Right cardiac atrium (tissue), 5 donors: ENCODE measurements around the gene CSRNP3. TPM values are rescaled to one million over a fixed set of nuclear protein-coding genes. Genes with fewer than 3 reads are reported as not detected.

Experiments
- ATAC-seq, 2 donors: fragments of 200-7000 bp; cut with Tn5 transposase; one replicate each; pipeline versions ENCODE4 v1.8.0 to v1.9.1; 2020; ENCODE audit warnings: moderate library complexity in 2 of 2, mild to moderate bottlenecking in 1 of 2
- DNase-seq, 3 donors: peaks; one replicate each; pipeline ENCODE4 v3.0.0-alpha.2; 2020
- H3K27ac ChIP-seq: one replicate; pipeline ENCODE4 v1.5.1; 2013; ENCODE audit warnings: mild to moderate bottlenecking, low read length, control low read depth, moderate library complexity
- H3K27me3 ChIP-seq: one replicate; pipeline ENCODE4 v1.6.1; 2013; ENCODE audit not compliant: control insufficient read depth, insufficient read depth
- H3K4me1 ChIP-seq: one replicate; pipeline ENCODE4 v1.6.1; 2013; ENCODE audit warnings: low read length; ENCODE audit not compliant: control insufficient read depth, insufficient read depth
- H3K4me3 ChIP-seq: one replicate; pipeline ENCODE4 v1.5.1; 2013; ENCODE audit warnings: low read length, control low read depth
- H3K9me3 ChIP-seq: one replicate; pipeline ENCODE4 v1.6.1; 2013; ENCODE audit warnings: low read length; ENCODE audit not compliant: control insufficient read depth
- WGBS: extraction: QIAGEN DNeasy Blood & Tissue Kit; methylation state at CpG from one replicate; pipeline ENCODE4 v1.1.7; 2013; 5-methylcytosine and 5-hydroxymethylcytosine counted together
- intact Hi-C, 4 donors: fragments of 100-400 bp; cut with DNase I; formaldehyde crosslinking; loops; one replicate each; pipeline versions ENCODE4 v1.11.0 to v1.14.0; 2022 to 2023
- polyA plus RNA-seq: library from polyadenylated mRNA; stranded (reverse); fragments of 200-250 nt; gene quantifications from one replicate; pipeline ENCODE4 v1.2.3, GENCODE V29; 2013
- total RNA-seq, 4 donors: library from RNA; stranded (reverse); fragmentation: NEBNext Ultra II Directional; extraction: Animal tissue kit (Norgen Biotek cat#: 25700); gene quantifications; one replicate each; pipeline ENCODE4 v1.2.1, GENCODE V29; 2021
- donor health status: healthy with polysubstance abuse.
- donor health status: DM: no; HTN: yes; CAD: no.
- donor health status: DM: no; HTN: no; CAD: no.
- donor health status: DM: no; HTN: yes; CAD: no; lungs with severe emphysema.
- donor health status: DM: yes; HTN: yes; CAD: no.

Gene CSRNP3
- total and polyA plus RNA-seq, 5 donors: 1.6 to 9.6 (median 6.1) TPM

DNA sequence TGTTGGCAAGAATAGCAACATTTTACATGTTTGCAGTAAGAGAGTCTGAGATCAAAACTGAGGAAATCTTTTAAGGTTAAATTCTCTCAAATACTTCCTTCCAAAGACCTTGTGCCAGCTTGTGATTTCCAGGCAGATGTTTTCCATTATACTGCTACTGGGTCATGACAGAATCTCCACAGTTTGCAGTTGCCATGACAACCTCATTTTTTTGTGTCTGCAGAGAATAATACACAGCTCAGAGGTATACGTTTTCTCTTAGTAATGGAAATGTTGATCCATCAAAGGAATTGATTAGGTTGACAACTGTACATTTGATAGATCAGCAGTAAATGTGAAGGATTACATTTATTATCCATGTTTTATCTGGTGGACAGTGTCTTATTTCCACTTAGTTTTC lies 29.1 kb upstream of the CSRNP3 start:
- ATAC-seq (no peak), DNase-seq (no peak)
- no peaks in the 10 kb centered on the region for H3K9me3 ChIP-seq
- H3K4me3 ChIP-seq: no peak overlapping the region
- H3K27me3 ChIP-seq: no peaks in the 10 kb centered on the region
- no peak overlapping the region for H3K27ac ChIP-seq
- intact Hi-C loops: no loop called here
- WGBS: 18% methylated on average over 1 of the region's 1 CpG
- no peaks in the 10 kb centered on the region for H3K4me1 ChIP-seq

GRCh38 chr2:165443511-165443910 lies 26.0 kb upstream of the CSRNP3 start:
- Histone ChIP-seq H3K9me3 (no peaks in the 10 kb centered on the region), H3K4me1 (no peaks in the 10 kb centered on the region), H3K27ac (no peak overlapping the region), H3K4me3 (no peak overlapping the region), H3K27me3 (no peaks in the 10 kb centered on the region)
- no peak for DNase-seq
- intact Hi-C loops: no loop called here
- 88% methylated on average over 1 of the region's 1 CpG for WGBS
- no peak for ATAC-seq

GRCh38 chr2:165448406-165448805 lies 21.1 kb upstream of the CSRNP3 start:
- Histone ChIP-seq H3K9me3 (no peaks in the 10 kb centered on the region), H3K27ac (no peak overlapping the region), H3K4me1 (no peaks in the 10 kb centered on the region), H3K27me3 (no peaks in the 10 kb centered on the region), H3K4me3 (no peak overlapping the region)
- WGBS: 57% methylated on average over 3 of the region's 3 CpGs
- DNase-seq: no peak
- intact Hi-C loops: no loop called here
- no peak for ATAC-seq

DNA sequence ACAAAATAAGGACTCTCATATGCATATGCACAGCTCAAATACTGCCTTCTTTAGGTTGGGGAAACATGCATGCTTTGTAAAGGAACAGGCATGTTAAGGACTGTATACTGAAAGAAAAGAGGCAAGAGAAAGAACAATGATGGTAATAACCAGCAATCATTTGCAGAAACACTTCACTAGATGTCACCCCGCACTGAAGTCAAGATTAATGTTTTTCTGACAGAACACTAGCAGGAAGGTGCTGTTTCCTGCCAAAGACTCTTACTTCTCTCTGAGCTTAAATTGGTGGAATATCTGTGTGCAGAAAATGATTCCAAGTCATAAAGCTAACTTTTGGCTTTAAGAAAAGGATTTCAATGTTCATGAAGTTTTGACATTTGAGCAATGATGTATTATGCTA lies 19.3 kb upstream of the CSRNP3 start:
- H3K4me3 ChIP-seq: no peak overlapping the region
- 28% methylated on average over 1 of the region's 1 CpG for WGBS
- DNase-seq (no peak), ATAC-seq (no peak)
- intact Hi-C loops: no loop called here
- no peak overlapping the region for H3K27ac ChIP-seq
- no peaks in the 10 kb centered on the region for H3K27me3 ChIP-seq
- H3K9me3 ChIP-seq: no peaks in the 10 kb centered on the region
- H3K4me1 ChIP-seq: no peaks in the 10 kb centered on the region

- Histone ChIP-seq H3K4me1 (no peaks in the 10 kb centered on the region), H3K4me3 (no peak overlapping the region), H3K9me3 (no peaks in the 10 kb centered on the region), H3K27ac (no peak overlapping the region), H3K27me3 (no peaks in the 10 kb centered on the region)
- no peak for ATAC-seq
- WGBS: 71% methylated on average over 2 of the region's 2 CpGs
- DNase-seq: no peak
- intact Hi-C loops: no loop called here
These were observed 17.2 kb upstream of the CSRNP3 start for GRCh38 chr2:165452327-165452726.

- no peaks in the 10 kb centered on the region for H3K27me3 ChIP-seq
- H3K4me3 ChIP-seq: no peak overlapping the region
- H3K4me1 ChIP-seq: no peaks in the 10 kb centered on the region
- WGBS: 76% methylated on average over 5 of the region's 5 CpGs
- H3K27ac ChIP-seq: no peak overlapping the region
- intact Hi-C loops: no loop called here
- peak in 1 of 2 donors; percentile 52 for ATAC-seq
- DNase-seq: peak; percentile 15 to 62 (median 20)
- H3K9me3 ChIP-seq: no peaks in the 10 kb centered on the region
These were observed 15.9 kb upstream of the CSRNP3 start for GRCh38 chr2:165453561-165454094.

GRCh38 chr2:165454905-165455304 lies 14.6 kb upstream of the CSRNP3 start:
- ATAC-seq (no peak), DNase-seq (no peak)
- H3K4me1 ChIP-seq: no peaks in the 10 kb centered on the region
- intact Hi-C loops: no loop called here
- no peak overlapping the region for H3K27ac ChIP-seq
- whole genome bisulfite sequencing: 85% methylated on average over 1 of the region's 1 CpG
- no peaks in the 10 kb centered on the region for H3K27me3 ChIP-seq
- no peak overlapping the region for H3K4me3 ChIP-seq
- H3K9me3 ChIP-seq: no peaks in the 10 kb centered on the region

DNA sequence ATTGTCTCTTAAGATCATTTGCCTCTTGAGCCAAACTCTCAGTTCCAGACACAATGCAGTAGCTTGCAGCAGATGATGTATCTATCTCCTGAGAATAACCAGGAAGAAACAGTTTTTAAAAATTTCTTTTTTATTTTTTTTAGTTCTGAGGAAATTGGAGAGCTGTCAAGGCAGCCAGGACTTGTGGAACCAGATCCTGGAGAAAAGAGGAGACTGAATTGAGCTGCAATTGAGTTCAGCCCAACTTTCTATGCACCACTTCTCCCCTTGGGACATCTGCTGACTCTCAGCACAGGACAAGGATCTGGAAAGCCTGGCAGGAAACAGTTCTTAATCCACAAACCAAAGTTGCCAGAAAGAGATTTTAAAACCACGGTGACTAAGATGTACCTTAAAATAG lies 13.5 kb upstream of the CSRNP3 start:
- no peak overlapping the region for H3K4me3 ChIP-seq

GRCh38 chr2:165462443-165462842 lies 7.1 kb upstream of the CSRNP3 start:
- H3K9me3 ChIP-seq: no peaks in the 10 kb centered on the region
- DNase-seq (no peak), ATAC-seq (no peak)
- no peak overlapping the region for H3K27ac ChIP-seq
- intact Hi-C loops: no loop called here
- H3K4me3 ChIP-seq: no peak overlapping the region
- no peaks in the 10 kb centered on the region for H3K27me3 ChIP-seq
- 83% methylated on average over 3 of the region's 3 CpGs for WGBS
- no peaks in the 10 kb centered on the region for H3K4me1 ChIP-seq

More for the DNA sequence above, 13.5 kb upstream of the CSRNP3 start:
- 34% methylated on average over 1 of the region's 1 CpG for WGBS
- H3K27me3 ChIP-seq: no peaks in the 10 kb centered on the region
- H3K4me1 ChIP-seq: no peaks in the 10 kb centered on the region
- ATAC-seq (no peak), DNase-seq (no peak)
- no peak overlapping the region for H3K27ac ChIP-seq
- intact Hi-C loops: no loop called here
- no peaks in the 10 kb centered on the region for H3K9me3 ChIP-seq

- H3K4me1 ChIP-seq: no peaks in the 10 kb centered on the region
- intact Hi-C loops: no loop called here
- WGBS: 96% methylated on average over 2 of the region's 2 CpGs
- no peak for ATAC-seq
- no peak overlapping the region for H3K4me3 ChIP-seq
- H3K27me3 ChIP-seq: no peaks in the 10 kb centered on the region
- no peak overlapping the region for H3K27ac ChIP-seq
- DNase-seq: no peak
- no peaks in the 10 kb centered on the region for H3K9me3 ChIP-seq
These were observed 3.1 kb upstream of the CSRNP3 start for GRCh38 chr2:165466386-165466785.

- DNase-seq (no peak), ATAC-seq (no peak)
- WGBS: 96% methylated on average over 3 of the region's 3 CpGs
- Histone ChIP-seq H3K9me3 (no peaks in the 10 kb centered on the region), H3K4me1 (no peaks in the 10 kb centered on the region), H3K27me3 (no peaks in the 10 kb centered on the region), H3K4me3 (no peak overlapping the region), H3K27ac (no peak overlapping the region)
- intact Hi-C loops: no loop called here
These were observed 1.6 kb upstream of the CSRNP3 start for GRCh38 chr2:165467921-165468320.

DNA sequence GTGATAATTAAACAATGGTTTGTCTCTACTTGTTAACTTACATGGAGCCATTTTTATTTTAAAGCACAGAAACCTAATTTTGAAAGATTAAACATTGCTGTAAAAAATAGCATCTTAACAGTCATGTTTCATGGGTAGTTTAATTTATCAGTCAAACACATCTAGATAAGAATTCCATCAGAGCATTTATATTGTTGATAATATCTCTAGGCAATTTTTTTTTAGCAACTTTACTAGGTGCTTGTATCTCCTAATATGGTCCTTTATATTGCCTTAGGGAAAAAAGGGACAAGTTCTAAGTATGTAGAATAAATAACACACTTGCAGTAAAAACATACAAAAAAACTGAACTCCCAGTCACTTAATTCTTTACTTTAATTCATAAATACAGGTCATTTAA lies 863 bp downstream of the CSRNP3 start:
- no peaks in the 10 kb centered on the region for H3K9me3 ChIP-seq
- H3K27ac ChIP-seq: no peak overlapping the region
- DNase-seq (no peak), ATAC-seq (no peak)
- H3K4me3 ChIP-seq: peak overlapping the region; percentile 95
- intact Hi-C loops: no loop called here
- no peaks in the 10 kb centered on the region for H3K27me3 ChIP-seq
- no peaks in the 10 kb centered on the region for H3K4me1 ChIP-seq
